ENCODE data around the gene SHD.
"Not testable (repeated sequence)": the region's sequence is repeated elsewhere in the genome, so short reads cannot be mapped to it uniquely, and the experiment has no call there.

GRCh38 chr19:4231521-4231920, 47.5 kb upstream of the SHD start:
- TF ChIP-seq CTCF, POLR2A (IDR thresholded peaks at IDR 0.05): not testable (repeated sequence)
